GM19467 (cell line): ENCODE data around the gene BMI1.

ENCODE experiments used
- ATAC-seq: cut with Tn5 transposase; IDR thresholded peaks from one replicate; pipeline ENCODE4 v1.9.1; 2021; ENCODE audit warnings: mild to moderate bottlenecking, moderate library complexity; ENCODE audit not compliant: unreplicated experiment

Gene BMI1

GRCh38 chr10:22365644-22366434 is 44.9 kb downstream of the BMI1 start:
- no peak for ATAC-seq

DNA sequence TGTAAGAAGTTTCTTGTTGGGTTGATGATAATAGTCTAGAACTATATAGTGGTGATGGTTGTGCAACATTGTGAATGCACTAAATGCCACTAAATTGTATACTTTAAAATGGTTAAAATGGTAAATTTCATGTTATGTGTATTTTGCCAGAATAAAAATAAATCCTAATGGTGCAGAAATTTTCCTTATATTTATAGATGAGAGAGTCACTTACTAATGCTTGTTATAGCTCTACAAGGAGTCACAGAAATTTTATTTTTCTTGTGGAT is 45.5 kb downstream of the BMI1 start:
- ATAC-seq, result no peak

DNA sequence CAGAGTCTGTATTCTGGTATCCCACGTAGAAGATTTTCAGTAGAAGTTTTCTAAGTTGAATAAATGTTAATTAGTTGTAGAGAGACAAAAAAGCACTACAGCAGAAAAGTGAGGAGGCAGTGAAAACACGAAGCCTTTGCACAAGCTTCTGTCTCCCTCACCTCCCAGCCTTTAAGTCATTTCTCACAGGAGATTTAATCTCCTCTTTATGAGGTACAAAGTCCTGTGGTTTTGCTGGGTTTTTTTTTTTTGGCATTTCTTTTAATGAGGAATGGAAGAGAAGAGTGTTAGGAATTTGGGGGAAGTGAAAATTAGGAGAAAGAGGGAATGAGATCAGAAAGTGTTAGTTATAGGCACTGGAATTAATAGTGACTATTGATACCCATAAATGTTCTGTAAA is 45.9 kb downstream of the BMI1 start:
- no peak for ATAC-seq

DNA sequence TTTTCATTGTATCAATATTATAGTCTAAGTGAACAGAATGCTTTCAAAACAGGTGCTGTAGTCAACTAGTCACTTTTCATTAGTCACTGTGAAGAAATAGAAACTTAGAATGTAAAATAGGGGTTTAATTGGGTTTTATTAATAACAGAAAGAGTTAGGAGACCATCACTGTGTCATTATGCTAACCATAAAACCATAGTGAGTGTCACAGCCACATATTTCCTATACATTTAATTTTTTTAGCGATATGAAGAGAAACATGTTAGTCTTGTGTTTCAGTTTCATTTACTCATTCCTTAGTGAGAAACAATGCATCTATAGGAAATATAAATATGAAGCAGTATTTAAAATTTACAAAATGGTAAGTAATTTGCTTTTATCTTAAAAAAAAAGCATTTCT is 46.6 kb downstream of the BMI1 start:
- no peak for ATAC-seq

- no peak for ATAC-seq
Measured at GRCh38 chr10:22368402-22368801, 47.5 kb downstream of the BMI1 start.

- ATAC-seq, result no peak
Measured at GRCh38 chr10:22368981-22369380, 48.1 kb downstream of the BMI1 start.

DNA sequence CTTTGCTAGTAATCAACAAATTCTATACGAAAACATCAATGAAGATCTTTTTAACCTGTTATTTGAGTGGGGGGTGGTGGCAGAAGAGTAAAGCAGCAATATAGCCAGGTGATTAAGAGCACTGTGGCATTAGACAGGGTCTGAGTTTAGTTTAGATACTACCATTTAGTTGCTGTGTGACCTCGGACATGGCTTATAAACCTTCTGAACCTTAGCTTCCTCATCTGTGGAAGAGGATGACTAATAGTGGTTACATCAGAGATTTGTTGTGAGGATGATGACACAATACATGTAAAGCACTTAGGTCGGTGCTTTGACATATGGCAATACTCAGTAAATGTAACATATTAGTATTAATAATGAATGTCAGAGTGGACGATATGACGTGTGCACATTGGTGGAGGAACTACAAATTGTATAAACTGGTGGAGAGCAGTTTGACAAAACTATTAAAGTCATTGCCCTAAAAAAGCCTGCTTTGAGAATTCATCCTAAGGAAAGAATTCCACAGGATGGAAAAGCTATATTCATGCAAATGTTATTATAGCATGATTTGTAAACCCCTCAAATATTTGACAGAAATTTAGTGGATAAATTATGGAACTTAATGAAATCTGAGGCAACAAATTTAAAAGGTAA is 48.7 kb downstream of the BMI1 start:
- ATAC-seq, result no peak

DNA sequence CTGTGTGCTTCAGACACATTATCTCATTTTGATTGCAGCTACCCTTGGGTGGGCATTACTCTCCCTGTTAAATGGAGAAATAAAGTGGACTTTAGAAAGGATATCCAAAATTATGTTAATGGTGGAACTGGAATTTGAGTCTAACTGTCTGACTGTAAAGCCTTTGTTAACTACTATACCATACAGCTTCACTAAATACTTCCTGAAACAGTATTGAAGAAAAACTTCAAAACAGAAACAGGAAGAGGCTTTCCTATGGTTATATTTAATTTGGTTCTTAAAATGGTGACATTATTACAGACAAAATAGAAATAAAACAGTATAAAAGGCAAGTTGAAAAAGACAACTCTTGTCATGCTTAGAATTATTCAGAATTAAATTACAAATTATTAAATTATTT is 49.4 kb downstream of the BMI1 start:
- ATAC-seq, result no peak

GRCh38 chr10:22372298-22372697 is 51.4 kb downstream of the BMI1 start:
- ATAC-seq, result no peak

GRCh38 chr10:22372917-22373316 is 52.0 kb downstream of the BMI1 start:
- ATAC-seq, result no peak

DNA sequence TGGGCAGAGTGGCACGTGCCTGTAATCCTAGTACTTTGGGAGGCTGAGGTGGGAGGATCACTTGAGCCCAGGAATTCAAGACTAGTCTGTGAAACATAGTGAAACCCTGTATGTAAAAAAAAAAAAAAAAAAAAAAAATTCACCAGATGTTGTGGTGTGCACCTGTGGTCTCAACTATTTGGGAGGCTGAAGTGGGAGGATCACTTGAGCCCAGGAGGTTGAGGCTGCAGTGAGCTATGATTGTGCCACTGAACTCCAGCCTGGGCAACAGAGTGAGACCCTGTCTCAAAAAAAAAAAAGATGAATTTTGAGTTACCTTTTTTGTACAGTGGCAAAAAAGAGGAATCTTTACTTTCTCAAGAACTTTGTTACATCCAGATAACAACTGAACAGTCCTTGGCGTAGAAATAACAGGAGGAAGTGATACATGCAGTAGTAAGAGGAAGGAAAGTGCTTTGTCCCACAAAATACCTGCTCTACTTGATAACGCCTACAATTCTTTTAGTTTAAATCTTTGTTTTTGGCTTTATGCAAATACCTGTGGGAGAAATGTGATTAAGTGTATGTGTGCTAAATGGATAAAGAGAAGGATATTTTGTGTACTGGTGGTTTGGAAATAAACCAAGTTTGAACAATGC is 53.7 kb downstream of the BMI1 start:
- ATAC-seq, result no peak

DNA sequence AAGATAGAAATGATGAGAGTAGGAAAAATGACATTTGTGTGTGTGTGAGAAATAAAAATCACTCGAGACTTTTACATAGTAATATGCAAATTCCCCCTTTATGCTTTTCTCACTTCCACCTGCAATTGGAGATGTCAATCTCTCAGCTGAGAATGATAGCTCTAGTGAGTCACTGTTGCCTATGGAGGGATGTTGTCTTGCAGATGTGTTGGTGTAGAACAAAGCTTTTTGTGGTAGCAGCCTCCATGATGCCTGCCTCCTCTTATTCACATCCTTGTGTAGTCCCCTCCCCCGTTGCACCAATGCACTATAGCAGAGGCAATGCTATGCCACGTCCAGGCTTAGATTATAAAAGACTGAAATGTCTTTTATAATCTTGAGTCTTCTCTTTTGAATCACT is 58.2 kb downstream of the BMI1 start:
- ATAC-seq, result peak; percentile 50
